Fibroblast of the conjunctiva (primary cell): ENCODE measurements around the gene USP17L17.
"Not testable (repeated sequence)": the region's sequence is repeated elsewhere in the genome, so short reads cannot be mapped to it uniquely, and the experiment has no call there.

ENCODE experiments used
- DNase-seq: peaks from one replicate; pipeline ENCODE4 v3.0.0-alpha.2; 2010; ENCODE audit warnings: low read depth

The USP17L17 gene, protein sequence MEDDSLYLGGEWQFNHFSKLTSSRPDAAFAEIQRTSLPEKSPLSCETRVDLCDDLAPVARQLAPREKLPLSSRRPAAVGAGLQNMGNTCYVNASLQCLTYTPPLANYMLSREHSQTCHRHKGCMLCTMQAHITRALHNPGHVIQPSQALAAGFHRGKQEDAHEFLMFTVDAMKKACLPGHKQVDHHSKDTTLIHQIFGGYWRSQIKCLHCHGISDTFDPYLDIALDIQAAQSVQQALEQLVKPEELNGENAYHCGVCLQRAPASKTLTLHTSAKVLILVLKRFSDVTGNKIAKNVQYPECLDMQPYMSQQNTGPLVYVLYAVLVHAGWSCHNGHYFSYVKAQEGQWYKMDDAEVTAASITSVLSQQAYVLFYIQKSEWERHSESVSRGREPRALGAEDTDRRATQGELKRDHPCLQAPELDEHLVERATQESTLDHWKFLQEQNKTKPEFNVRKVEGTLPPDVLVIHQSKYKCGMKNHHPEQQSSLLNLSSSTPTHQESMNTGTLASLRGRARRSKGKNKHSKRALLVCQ

GRCh38 chr4:9243579-9243978 is at the start of gene USP17L17:
Gene USP17L17, plus strand, starts transcription at chr4:9243879. Its CDS starts 0 bp downstream, at chr4:9243879.
- not testable (repeated sequence) for DNase-seq

DNA sequence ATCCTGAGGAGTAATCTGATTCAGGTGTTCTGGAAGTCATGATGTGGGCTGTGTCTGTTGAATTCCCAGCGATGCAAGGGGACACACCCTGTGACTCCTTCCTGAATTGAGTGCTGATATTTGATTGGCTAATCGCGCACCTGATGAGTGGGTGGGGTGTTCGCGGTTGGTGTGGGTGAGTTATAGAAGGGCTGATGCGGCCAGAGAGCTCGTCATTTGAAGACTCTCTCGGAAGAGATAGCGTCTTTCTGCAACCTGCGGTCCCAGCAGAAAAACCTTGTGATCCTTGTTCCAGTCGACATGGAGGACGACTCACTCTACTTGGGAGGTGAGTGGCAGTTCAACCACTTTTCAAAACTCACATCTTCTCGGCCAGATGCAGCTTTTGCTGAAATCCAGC is 33.3 kb upstream of the USP17L17 start, which contains the start of gene USP17L10:
USP17L10 (plus strand) TSS at position 301 of the 400 bp plus-strand sequence; CDS start at position 301, 0 bp downstream.
- not testable (repeated sequence) for DNase-seq

- DNase-seq = not testable (repeated sequence)
These were observed 29.0 kb upstream of the USP17L17 start for GRCh38 chr4:9214701-9215100.

GRCh38 chr4:9215105-9215504 is 28.6 kb upstream of the USP17L17 start, which contains the start of gene USP17L11:
Gene USP17L11, plus strand, starts transcription at chr4:9215405. Its CDS starts 0 bp downstream, at chr4:9215405.
- not testable (repeated sequence) for DNase-seq

DNA sequence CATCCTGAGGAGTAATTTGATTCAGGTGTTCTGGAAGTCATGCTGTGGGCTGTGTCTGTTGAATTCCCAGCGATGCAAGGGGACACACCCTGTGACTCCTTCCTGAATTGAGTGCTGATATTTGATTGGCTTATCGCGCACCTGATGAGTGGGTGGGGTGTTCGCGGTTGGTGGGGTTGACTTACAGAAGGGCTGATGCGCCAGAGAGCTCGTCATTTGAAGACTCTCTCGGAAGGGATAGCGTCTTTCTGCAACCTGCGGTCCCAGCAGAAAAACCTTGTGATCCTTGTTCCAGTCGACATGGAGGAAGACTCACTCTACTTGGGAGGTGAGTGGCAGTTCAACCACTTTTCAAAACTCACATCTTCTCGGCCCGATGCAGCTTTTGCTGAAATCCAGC is 23.8 kb upstream of the USP17L17 start, which contains the start of gene USP17L12:
USP17L12 (plus strand) TSS at position 301 of the 400 bp plus-strand sequence; CDS start at position 301, 0 bp downstream.
- not testable (repeated sequence) for DNase-seq

DNA sequence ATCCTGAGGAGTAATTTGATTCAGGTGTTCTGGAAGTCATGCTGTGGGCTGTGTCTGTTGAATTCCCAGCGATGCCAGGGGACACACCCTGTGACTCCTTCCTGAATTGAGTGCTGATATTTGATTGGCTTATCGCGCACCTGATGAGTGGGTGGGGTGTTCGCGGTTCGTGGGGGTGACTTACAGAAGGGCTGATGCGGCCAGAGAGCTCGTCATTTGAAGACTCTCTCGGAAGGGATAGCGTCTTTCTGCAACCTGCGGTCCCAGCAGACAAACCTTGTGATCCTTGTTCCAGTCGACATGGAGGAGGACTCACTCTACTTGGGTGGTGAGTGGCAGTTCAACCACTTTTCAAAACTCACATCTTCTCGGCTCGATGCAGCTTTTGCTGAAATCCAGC is 19.1 kb upstream of the USP17L17 start, which contains the start of gene USP17L13:
USP17L13 (plus strand) TSS at position 301 of the 400 bp plus-strand sequence; CDS start at position 301, 0 bp downstream.
- DNase-seq = not testable (repeated sequence)

DNA sequence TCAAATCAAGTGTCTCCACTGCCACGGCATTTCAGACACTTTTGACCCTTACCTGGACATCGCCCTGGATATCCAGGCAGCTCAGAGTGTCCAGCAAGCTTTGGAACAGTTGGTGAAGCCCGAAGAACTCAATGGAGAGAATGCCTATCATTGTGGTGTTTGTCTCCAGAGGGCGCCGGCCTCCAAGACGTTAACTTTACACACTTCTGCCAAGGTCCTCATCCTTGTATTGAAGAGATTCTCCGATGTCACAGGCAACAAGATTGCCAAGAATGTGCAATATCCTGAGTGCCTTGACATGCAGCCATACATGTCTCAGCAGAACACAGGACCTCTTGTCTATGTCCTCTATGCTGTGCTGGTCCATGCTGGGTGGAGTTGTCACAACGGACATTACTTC is 13.4 kb upstream of the USP17L17 start:
- not testable (repeated sequence) for DNase-seq

DNA sequence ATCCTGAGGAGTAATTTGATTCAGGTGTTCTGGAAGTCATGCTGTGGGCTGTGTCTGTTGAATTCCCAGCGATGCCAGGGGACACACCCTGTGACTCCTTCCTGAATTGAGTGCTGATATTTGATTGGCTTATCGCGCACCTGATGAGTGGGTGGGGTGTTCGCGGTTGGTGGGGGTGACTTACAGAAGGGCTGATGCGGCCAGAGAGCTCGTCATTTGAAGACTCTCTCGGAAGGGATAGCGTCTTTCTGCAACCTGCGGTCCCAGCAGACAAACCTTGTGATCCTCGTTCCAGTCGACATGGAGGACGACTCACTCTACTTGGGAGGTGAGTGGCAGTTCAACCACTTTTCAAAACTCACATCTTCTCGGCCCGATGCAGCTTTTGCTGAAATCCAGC is 9.6 kb upstream of the USP17L17 start, which contains the start of gene USP17L15:
USP17L15 (plus strand) TSS at position 301 of the 400 bp plus-strand sequence; CDS start at position 301, 0 bp downstream.
- DNase-seq = not testable (repeated sequence)

GRCh38 chr4:9238461-9238860 is 5.2 kb upstream of the USP17L17 start:
- DNase-seq = not testable (repeated sequence)

DNA sequence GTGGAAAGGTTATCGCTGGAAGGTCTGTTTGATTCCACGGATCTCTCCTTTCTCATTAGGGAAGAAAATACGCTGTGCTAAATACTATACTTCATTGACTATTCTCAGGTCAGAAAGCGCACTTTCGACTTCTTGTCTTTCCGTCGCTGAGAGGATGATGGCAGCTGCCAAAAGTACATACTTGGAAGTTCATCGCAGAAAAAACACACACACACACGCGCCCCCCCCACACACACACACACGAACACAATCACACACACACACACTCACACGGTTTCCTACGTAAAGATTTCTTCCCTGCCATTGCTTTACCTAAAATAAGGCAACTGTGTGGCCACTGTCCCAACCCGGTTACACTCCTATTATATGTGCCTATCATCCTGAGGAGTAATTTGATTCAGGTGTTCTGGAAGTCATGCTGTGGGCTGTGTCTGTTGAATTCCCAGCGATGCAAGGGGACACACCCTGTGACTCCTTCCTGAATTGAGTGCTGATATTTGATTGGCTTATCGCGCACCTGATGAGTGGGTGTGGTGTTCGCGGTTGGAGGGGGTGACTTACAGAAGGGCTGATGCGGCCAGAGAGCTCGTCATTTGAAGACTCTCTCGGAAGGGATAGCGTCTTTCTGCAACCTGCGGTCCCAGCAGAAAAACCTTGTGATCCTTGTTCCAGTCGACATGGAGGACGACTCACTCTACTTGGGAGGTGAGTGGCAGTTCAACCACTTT is 4.4 kb downstream of the USP17L17 start, which contains the start of gene USP17L18:
USP17L18 (plus strand) TSS at position 678 of the 728 bp plus-strand sequence; CDS start at position 678, 0 bp downstream.
- not testable (repeated sequence) for DNase-seq

DNA sequence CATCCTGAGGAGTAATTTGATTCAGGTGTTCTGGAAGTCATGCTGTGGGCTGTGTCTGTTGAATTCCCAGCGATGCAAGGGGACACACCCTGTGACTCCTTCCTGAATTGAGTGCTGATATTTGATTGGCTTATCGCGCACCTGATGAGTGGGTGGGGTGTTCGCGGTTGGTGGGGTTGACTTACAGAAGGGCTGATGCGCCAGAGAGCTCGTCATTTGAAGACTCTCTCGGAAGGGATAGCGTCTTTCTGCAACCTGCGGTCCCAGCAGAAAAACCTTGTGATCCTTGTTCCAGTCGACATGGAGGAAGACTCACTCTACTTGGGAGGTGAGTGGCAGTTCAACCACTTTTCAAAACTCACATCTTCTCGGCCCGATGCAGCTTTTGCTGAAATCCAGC is 9.4 kb downstream of the USP17L17 start, which contains the start of gene USP17L19:
USP17L19 (plus strand) TSS at position 301 of the 400 bp plus-strand sequence; CDS start at position 301, 0 bp downstream.
- DNase-seq = not testable (repeated sequence)

- DNase-seq = not testable (repeated sequence)
These were observed 14.1 kb downstream of the USP17L17 start, which contains the start of gene USP17L20 for GRCh38 chr4:9257824-9258223. Gene USP17L20, plus strand, starts transcription at chr4:9258124. Its CDS starts 0 bp downstream, at chr4:9258124.

- not testable (repeated sequence) for DNase-seq
These were observed 18.9 kb downstream of the USP17L17 start, which contains the start of gene USP17L21 for GRCh38 chr4:9262572-9262971. Gene USP17L21, plus strand, starts transcription at chr4:9262872. Its CDS starts 0 bp downstream, at chr4:9262872.

DNA sequence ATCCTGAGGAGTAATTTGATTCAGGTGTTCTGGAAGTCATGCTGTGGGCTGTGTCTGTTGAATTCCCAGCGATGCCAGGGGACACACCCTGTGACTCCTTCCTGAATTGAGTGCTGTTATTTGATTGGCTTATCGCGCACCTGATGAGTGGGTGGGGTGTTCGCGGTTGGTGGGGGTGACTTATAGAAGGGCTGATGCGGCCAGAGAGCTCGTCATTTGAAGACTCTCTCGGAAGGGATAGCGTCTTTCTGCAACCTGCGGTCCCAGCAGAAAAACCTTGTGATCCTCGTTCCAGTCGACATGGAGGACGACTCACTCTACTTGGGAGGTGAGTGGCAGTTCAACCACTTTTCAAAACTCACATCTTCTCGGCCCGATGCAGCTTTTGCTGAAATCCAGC is 23.6 kb downstream of the USP17L17 start, which contains the start of gene USP17L22:
USP17L22 (plus strand) TSS at position 301 of the 400 bp plus-strand sequence; CDS start at position 301, 0 bp downstream.
- not testable (repeated sequence) for DNase-seq

DNA sequence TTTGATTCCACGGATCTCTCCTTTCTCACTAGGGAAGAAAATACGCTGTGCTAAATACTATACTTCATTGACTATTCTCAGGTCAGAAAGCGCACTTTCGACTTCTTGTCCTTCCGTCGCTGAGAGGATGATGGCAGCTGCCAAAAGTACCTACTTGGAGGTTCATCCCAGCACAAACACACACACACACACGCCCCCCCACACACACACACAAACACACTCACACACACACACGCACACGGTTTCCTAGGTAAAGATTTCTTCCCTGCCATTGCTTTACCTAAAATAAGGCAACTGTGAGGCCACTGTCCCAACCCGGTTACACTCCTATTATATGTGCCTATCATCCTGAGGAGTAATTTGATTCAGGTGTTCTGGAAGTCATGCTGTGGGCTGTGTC is 28.0 kb downstream of the USP17L17 start:
- DNase-seq = not testable (repeated sequence)
